Kidney capillary endothelial cell (primary cell): ENCODE measurements around the gene EVL.

Experiments used
- DNase-seq: peaks from one replicate; pipeline ENCODE4 v3.0.0-alpha.2; 2018; ENCODE audit warnings: low spot score

Gene EVL

GRCh38 chr14:100110816-100111215 lies 45.6 kb downstream of the EVL start:
- no peak for DNase-seq

DNA sequence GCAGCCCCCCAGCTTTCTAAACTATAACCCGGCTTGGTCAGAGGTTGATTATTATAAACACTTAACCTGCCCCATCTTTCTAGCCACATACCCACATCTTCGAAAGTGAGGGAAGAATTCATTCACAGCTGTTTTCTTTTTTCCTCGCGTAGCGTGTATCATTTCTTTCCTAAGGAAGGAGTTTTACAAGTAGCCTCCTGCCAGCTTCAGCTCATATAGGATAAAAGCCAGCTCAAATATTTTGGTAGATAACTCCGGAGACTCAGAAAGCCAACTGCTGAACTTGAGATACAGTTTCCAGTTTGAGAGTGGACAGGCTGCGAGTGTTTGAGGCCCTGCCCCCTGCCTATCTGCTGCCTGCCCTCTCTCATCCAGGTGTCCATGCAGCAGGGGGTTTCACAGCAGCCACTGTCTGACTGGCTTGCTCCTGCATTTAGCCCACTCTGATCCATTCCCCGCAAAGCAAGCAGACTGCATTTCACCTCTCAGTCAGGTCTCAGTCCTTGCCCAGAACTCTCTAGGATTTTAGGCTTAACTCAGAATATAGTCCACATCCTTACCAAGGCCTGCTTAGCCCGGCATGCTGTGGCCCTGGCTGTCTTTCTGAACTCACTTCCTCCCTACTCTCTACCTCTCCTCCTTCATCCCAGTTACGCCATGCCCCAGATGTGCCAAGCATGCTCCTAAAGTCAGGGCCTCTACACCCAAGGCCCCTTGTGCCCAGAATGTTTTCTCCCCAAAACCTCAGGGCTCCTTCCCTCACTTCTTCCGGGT lies 46.9 kb downstream of the EVL start:
- DNase-seq, result no peak

DNA sequence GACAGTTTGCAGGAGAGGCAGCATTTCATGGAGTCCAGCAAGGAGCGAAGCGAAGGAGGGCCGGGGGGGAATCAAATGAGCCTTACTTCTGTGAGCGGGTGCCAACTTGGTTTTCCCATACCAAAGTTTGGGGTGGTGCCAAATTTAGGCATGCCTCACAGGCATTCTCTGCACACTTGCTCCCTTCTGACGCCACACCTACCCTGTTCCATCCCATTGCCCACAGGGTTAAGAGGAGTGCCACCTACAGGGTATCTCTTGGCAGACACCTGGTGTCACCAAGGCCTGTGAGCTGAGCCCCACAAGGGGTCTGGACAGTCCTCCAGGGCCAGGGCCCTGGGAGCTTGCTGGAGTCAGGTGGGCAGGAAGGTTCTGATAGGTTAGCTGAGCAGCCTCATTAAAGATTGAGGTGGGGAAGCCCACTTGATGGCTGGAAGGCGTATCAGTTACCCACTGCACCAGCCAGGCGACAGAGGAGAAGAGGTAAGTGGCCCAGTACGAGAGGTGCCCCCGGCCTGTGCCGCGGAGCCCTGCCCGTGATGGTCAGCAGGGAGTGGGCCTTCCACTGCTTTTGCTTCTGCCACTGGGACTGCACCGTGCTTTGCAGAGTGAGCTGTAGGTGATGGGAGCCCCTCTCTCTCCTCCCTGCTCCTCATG lies 49.0 kb downstream of the EVL start:
- DNase-seq, result no peak

DNA sequence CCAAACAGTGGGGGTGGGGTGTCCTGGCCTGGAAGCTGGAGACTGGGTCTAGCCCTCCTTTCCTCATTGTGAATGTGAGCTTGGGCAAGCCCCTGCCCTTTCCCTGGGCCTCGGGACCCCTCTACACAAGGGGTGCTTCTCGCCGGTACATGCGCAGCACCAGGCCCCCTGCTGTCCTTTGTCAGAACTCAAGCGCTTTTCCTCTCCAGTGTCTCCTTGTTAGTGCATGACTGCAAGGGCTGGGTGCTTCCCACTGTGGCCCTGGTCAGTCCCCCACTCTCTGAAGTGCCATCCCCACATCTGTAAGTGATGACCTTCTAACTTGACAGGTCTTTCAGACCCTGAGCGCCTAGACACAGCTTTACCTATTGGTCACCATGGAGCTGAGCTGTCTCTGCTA lies 50.0 kb downstream of the EVL start:
- DNase-seq, result no peak

DNA sequence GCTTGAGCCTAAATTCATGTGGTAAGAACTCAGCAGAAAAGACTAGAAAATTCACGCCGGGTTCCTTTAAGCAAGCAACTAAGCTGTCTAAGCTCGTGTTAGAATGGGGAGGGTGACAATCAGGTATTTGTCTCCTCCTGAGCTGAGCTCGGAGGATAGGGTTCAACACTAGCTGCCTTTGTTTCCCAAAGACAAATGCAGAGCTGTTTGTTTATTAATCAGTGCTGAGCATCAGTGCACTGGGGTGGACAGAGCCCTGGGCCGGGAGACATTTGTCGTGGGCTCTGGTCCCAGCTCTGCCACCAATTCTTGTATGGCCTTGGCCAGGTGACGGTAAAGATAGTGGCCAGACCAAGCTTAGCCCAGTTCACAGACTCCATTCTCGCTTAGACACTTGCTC lies 50.5 kb downstream of the EVL start:
- no peak for DNase-seq

GRCh38 chr14:100116134-100116533 lies 50.9 kb downstream of the EVL start:
- DNase-seq, result no peak

DNA sequence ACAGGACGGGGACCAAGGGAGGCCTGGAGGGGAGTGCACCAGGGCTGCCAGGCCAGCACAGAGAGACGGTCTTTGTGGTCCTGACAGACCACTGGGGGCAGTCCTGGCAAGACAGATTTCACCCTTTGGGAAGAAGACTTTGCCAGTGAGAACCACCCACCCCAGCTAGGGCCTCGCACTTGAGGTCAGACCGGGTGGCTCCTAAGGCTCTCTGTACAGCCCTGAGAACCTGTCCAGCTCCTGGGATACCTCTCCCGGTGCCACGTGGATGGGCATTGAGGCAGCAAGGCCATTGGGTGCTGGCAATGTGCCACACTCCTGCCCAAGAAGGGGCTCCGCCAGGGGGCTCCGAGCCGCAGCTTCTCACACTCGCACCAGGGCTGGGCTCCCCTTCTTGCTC lies 51.8 kb downstream of the EVL start:
- DNase-seq, result no peak

DNA sequence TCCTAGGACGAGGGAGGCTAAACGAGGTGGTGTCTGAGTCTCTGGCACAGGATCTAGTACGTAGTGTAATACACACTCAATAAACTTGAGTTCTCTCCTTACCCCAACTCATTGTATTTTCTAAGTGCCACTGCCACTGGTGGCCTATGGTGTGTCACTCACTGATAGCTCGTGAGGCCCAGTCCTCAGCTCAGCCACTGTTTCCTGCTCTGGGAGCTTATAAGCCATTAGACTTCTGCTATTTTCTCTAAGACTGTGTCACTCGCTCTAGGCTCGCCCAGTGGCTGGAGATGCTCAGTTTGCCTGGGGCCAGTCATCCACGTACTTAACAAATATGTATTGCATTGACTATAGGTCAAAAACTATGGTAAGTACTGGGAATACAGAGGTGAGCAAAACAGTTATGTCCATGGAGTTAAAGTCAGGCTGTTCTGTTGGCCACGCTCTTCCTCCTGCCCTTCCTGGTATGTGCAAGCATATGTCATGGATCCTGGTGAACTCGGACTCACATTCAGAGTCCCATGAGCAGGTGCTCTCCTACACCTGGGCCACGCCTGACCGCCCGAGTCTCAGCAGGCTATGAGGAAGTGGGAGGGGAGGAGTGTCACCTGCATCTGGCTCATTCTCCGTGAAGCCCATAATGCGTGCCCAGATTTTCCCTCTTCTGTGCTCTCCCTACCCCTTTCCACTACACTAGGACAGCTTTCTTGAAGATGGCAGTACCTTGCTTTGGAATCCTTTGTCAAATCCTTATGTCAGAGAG lies 52.6 kb downstream of the EVL start:
- no peak for DNase-seq

DNA sequence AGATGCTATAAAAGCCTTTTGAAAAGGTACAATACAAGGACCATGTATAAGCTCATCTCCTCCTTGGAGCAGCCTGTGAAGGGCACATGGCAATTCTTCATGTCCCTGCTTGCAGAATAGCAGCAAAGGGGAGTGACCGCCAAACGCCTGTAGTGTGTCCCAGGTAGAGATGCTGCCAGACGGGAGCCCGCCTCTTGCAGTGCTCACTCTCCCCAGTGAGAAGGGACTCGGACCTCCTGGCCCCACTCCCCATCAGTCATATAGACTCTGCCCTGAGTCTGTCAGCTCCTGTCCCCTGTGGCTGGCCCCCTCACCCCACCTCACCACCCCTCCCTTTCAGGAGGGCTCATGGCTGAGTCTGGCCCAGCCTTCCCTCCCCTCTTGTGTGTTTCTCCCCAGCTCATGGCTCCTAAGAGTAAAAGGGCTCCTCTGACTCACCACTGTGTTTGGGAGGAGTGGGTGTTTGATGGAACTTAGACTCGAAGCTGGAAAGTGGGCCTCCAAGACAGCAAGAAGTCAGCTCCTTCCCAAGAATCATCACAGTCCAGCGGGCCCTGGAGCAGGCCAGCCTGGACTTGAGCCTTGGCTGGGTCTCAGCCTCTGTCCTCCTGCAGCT lies 53.3 kb downstream of the EVL start:
- DNase-seq, result no peak

DNA sequence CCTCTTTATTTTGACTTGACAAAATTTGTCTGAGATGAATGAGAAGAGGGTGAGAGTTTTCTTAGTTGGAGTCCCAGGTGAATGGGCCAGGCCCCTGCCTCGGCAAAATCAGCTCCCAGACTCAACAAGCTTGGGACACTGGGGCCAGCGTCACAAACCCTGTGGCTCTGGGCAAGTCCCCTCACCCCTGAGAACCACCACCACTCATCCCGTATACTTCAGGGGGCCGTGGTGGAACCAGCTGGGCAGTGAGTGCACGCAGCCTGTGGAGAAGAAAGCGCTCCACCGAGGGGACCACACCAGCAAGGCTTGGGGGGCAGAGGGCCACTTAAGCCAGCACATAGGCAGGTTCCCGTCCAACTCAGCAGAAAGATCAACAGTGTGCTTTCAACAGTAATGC lies 54.0 kb downstream of the EVL start:
- DNase-seq, result no peak

DNA sequence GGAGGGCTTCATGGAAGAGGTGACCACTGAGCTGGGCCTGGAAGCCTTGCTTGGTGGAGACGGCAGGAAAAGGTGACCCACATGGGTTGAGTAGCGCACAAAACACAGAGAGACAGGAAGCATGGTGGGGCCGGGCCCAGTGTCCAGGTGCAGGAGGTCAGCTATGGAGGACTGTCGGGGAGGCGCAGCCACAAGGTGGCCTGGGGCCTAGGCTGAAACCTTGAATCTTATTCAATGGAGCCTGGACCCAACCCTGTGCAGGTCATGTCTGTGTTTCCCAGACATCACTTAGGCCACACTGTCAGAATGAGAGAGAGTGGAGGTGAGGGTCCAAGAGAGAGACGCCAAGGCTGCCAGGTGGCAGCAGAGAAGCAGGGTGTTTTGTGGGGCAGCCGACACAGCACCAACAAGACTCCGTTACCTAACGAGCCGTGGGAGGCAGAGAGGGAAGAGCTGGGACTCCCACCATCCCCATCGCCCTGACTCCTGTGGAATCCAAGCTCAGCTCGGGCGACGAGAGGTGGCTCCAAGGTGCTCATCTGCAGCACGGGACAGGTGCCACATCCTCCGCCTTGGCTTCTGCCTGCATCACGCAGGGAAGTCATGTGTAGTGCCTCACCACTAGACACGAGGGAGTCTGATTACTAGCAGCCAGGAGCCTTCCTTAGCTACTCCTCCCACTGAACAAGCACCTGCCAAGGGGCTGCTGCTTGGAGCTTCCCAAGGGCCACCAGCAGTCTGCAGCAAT lies 55.5 kb downstream of the EVL start:
- no peak for DNase-seq

- DNase-seq, result no peak
Observed at GRCh38 chr14:100121643-100122480, 56.6 kb downstream of the EVL start.

GRCh38 chr14:100122481-100123223 lies 57.4 kb downstream of the EVL start:
- no peak for DNase-seq

DNA sequence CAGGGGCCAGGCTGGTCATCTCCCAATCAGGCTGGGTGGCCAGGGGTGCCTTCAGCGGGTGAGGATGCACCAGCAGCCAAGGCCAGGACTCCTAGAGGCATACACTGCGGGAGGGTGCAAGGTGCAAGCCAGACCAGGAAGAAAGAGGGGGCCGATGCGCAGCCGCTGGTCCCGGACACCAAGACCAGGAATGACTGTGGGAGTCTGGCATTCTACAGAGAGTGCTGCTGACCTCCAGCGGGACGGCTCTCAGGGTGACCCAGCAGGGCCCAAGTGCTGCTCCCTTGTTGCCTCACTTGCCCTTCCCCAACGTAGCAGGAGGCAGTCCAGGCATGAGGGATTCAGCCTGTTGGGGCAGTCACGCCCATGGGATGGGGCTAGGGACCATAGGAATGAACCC lies 58.4 kb downstream of the EVL start:
- no peak for DNase-seq

DNA sequence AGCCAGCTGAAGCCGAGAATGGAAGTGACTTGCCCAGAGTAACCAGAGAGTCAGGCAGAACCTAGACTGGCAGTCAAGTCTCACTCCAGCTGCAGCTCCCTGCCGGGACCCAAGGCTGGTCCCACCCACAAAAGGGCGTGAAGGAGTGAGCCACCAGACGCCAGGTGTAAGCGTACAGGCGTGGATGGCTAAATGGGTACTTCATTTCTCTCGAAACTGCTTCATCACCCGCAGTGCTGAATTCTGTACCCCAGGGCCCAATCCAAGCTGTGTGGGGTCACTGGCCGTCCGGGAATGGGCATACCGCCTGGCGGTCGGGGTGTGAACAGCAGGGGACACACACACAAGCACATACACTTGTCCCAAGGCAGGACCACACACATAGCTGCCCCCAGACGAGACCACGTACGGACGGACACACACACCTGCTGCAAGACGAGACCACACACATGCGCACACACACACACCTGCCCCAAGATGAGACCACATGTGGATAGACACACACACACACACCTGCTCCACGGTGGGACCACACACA lies 59.4 kb downstream of the EVL start:
- DNase-seq, result no peak

- no peak for DNase-seq
Observed at GRCh38 chr14:100126401-100126800, 61.2 kb downstream of the EVL start.

DNA sequence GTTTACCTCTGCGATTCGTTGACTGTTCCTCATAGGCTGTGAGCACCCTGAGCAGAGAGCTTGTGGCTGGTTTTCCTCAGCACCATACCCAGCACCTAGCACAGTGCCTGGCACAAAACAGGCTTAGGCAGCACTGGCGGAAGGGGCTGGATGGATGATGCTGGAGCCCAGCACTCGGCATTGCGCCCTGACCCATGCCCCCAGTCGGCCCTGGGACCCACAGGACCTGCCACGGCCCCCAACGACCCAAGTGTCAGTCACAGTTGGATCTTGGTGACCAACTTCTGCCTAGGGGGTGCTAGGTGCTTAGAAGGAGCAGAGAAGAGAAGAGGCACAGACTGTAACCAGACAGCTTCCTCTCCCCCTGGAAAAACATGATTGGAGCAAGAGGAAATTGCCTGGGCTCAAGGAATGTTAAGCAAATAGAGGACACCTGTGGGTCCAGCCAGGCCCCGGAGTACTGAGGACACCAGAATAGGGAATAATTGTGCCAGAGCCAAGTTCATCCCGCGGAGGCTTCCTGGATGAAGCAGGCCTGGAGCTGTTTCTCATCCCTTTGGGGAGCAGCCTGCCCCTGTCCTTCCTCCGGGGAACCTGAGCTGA lies 62.7 kb downstream of the EVL start:
- DNase-seq, result no peak

DNA sequence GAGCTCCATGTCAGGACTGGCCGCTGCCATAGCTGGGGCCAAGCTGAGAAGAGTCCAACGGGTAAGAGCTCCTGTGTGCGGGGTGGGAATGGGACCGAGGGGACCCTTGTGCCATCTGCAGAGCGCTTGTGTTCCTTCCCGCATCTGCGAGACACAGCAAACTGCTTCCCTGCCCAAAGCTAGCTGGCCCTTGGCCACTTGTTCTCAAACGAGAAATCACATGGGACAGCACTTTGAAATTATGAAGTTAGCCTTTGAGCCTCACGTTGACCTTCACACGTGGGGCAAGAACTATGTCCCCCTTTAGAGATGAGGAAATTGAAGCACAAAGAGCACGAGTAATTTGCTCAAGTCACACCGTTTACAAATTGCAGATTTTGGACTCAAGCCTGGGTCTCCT lies 63.5 kb downstream of the EVL start:
- no peak for DNase-seq

DNA sequence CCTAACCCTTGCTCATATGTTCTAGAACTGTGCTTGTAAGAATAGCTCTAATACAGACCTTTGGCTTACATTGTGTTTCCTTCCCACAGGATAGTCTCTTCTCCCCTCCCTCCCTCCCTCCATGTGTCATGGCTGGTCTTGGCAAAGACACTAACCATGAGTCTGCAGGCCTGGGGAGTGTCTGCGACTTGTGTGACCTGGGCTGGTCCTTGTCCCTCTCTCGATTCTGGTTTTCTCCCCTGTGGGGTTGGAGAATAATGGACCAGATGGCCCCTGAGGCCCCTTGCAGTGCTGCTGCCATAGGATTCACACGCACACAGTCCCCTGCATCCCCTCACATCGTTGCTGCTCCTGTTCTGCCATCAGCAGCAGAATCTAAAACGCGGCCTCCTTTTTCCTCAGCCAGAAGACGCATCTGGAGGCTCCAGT lies 64.0 kb downstream of the EVL start:
- no peak for DNase-seq

DNA sequence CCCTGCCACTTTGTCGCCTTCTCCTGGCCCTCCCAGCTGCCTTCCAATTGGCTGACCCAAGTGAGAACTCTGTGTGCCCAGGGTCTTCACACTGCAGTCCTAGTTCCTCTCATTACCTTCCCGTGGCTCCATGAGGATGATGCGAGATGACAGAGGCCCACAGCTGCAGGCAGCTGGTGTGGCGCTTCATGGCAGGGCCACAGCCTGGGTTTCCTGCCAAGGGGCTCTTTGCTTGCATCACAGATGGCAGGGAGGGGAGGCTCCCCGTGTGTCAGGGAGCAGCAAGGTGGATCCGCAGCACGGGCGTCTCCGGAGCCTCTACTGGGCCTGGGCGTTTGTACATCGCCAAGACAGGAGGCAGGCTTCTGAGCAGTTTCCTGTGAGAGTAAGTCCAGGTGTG lies 65.3 kb downstream of the EVL start:
- no peak for DNase-seq
